CD14-positive monocyte (primary cell): ENCODE data around the gene ADAMTSL1. TPM values are rescaled to one million over a fixed set of nuclear protein-coding genes. Genes with fewer than 3 reads are reported as not detected.

Source experiments
- DNase-seq, 3 donors: peaks; one replicate each; pipeline ENCODE4 v3.0.0-alpha.2; 2011 to 2022
- H2AFZ ChIP-seq: 2 replicates; pipeline ENCODE4 v1.6.0; 2012; ENCODE audit warnings: mild to moderate bottlenecking, low read depth, low read length, inconsistent platforms; ENCODE audit not compliant: insufficient read depth, poor library complexity, severe bottlenecking
- H3K27ac ChIP-seq, 2 donors: 1 replicate in 1 of 2; 2 replicates in 1 of 2; pipeline ENCODE4 v1.5.1; 2012 to 2013; ENCODE audit warnings: low read length in 2 of 2, control low read depth in 1 of 2, inconsistent platforms in 1 of 2, low read depth in 1 of 2, mild to moderate bottlenecking in 1 of 2
- H3K27me3 ChIP-seq, 2 donors: one replicate each; pipeline versions ENCODE4 v1.6.0 to v1.6.1; 2011 to 2013; ENCODE audit warnings: low read length in 2 of 2; ENCODE audit not compliant: control insufficient read depth in 2 of 2, insufficient read depth in 2 of 2
- H3K36me3 ChIP-seq, 2 donors: replicated peaks in 1 of 2; 1 replicate in 1 of 2; 2 replicates in 1 of 2; pipeline versions ENCODE4 v1.5.1 to v1.6.1; 2012 to 2013; ENCODE audit warnings: low read length in 2 of 2, control low read depth in 1 of 2, inconsistent platforms in 1 of 2, mild to moderate bottlenecking in 1 of 2; ENCODE audit not compliant: insufficient read depth in 2 of 2, control insufficient read depth in 1 of 2
- H3K4me1 ChIP-seq, 2 donors: 1 replicate in 1 of 2; 2 replicates in 1 of 2; pipeline versions ENCODE4 v1.5.1 to v1.6.1; 2012 to 2013; ENCODE audit warnings: low read length in 2 of 2, control low read depth in 1 of 2, inconsistent platforms in 1 of 2, mild to moderate bottlenecking in 1 of 2, moderate library complexity in 1 of 2; ENCODE audit not compliant: insufficient read depth in 2 of 2, control insufficient read depth in 1 of 2
- H3K4me2 ChIP-seq: replicated peaks from 2 replicates; pipeline ENCODE3; 2012; ENCODE audit warnings: low read length, moderate library complexity, mild to moderate bottlenecking; ENCODE audit not compliant: poor library complexity, severe bottlenecking; ENCODE audit errors: extremely low read depth
- H3K4me3 ChIP-seq, 3 experiments: fragments of 200-600 bp in 1 of 3; sonication (generic) in 1 of 3; replicated peaks in 1 of 3; 1 replicate in 2 of 3; 2 replicates in 1 of 3; pipeline ENCODE4 v1.5.1; 2011 to 2013; ENCODE audit warnings: low read length in 3 of 3, mild to moderate bottlenecking in 3 of 3, control low read depth in 2 of 3, low read depth in 2 of 3, inconsistent platforms in 1 of 3, moderate library complexity in 1 of 3
- H3K79me2 ChIP-seq: 2 replicates; pipeline ENCODE4 v1.6.0; 2012; ENCODE audit warnings: mild to moderate bottlenecking, control low read depth, inconsistent platforms, low read length, moderate library complexity; ENCODE audit not compliant: insufficient read depth
- H3K9ac ChIP-seq: 2 replicates; pipeline ENCODE4 v1.6.0; 2017; ENCODE audit warnings: low read length, mild to moderate bottlenecking; ENCODE audit not compliant: insufficient read depth, poor library complexity, severe bottlenecking
- H3K9me3 ChIP-seq, 2 donors: replicated peaks in 1 of 2; 1 replicate in 1 of 2; 2 replicates in 1 of 2; pipeline versions ENCODE4 v1.5.1 to v1.6.1; 2012 to 2013; ENCODE audit warnings: low read length in 2 of 2, control low read depth in 1 of 2; ENCODE audit not compliant: control insufficient read depth in 1 of 2, insufficient read depth in 1 of 2
- H4K20me1 ChIP-seq: 2 replicates; pipeline ENCODE4 v1.6.0; 2012; ENCODE audit warnings: mild to moderate bottlenecking, low read length, control low read depth, moderate library complexity; ENCODE audit not compliant: insufficient read depth
- H3K27ac Mint-ChIP-seq, 7 donors: one replicate each; pipeline ENCODE4 v1.8.0; 2020; ENCODE audit warnings: mild to moderate bottlenecking in 7 of 7, mixed read lengths in 7 of 7, moderate library complexity in 6 of 7, inconsistent platforms in 2 of 7
- H3K27me3 Mint-ChIP-seq, 3 donors: one replicate each; pipeline ENCODE4 v1.8.0; 2021 to 2022; ENCODE audit warnings: low read depth in 3 of 3, mild to moderate bottlenecking in 3 of 3, mixed read lengths in 3 of 3, moderate library complexity in 3 of 3, inconsistent platforms in 1 of 3
- H3K36me3 Mint-ChIP-seq, 2 donors: one replicate each; pipeline ENCODE4 v1.8.0; 2020; ENCODE audit warnings: mixed read lengths in 2 of 2, inconsistent platforms in 1 of 2, mild to moderate bottlenecking in 1 of 2
- H3K4me1 Mint-ChIP-seq: one replicate; pipeline ENCODE4 v1.8.0; 2020; ENCODE audit warnings: mild to moderate bottlenecking, mixed read lengths
- H3K4me3 Mint-ChIP-seq, 2 donors: one replicate each; pipeline ENCODE4 v1.8.0; 2020; ENCODE audit warnings: mild to moderate bottlenecking in 2 of 2, mixed read lengths in 2 of 2, moderate library complexity in 1 of 2
- H3K9me3 Mint-ChIP-seq, 7 donors: one replicate each; pipeline ENCODE4 v1.8.0; 2020 to 2022; ENCODE audit warnings: mixed read lengths in 7 of 7, mild to moderate bottlenecking in 6 of 7, moderate library complexity in 6 of 7, inconsistent platforms in 2 of 7
- WGBS: methylation state at CpG from one replicate; pipeline ENCODE4 v1.1.5; 2013; ENCODE audit warnings: missing lambda C conversion rate; ENCODE audit not compliant: insufficient coverage; 5-methylcytosine and 5-hydroxymethylcytosine counted together
- intact Hi-C, 2 donors: fragments of 100-400 bp; cut with micrococcal nuclease; formaldehyde crosslinking; loops; one replicate each; pipeline versions ENCODE4 v1.15.0 to v1.15.1; 2023
- polyA plus RNA-seq, 3 donors: library from polyadenylated mRNA; depleted of rRNA in 1 of 3; unstranded in 2 of 3; stranded (reverse) in 1 of 3; fragments of 300-500 nt in 2 of 3; fragments of >200 nt in 1 of 3; fragmentation: Illumina TruSeq in 2 of 3; gene quantifications; 1 replicate in 2 of 3; 2 replicates in 1 of 3; pipeline ENCODE4 v1.2.3, GENCODE V29; 2012 to 2021
- TF ChIP-seq, protein P1 (sequence below): fragments of 200-600 bp; IDR thresholded peaks from one replicate; pipeline ENCODE4 v1.8.0; 2022; ENCODE audit warnings: antibody characterized with exemption, mild to moderate bottlenecking

ADAMTSL1 gene
- polyA plus RNA-seq, 3 donors, result not detected

DNA sequence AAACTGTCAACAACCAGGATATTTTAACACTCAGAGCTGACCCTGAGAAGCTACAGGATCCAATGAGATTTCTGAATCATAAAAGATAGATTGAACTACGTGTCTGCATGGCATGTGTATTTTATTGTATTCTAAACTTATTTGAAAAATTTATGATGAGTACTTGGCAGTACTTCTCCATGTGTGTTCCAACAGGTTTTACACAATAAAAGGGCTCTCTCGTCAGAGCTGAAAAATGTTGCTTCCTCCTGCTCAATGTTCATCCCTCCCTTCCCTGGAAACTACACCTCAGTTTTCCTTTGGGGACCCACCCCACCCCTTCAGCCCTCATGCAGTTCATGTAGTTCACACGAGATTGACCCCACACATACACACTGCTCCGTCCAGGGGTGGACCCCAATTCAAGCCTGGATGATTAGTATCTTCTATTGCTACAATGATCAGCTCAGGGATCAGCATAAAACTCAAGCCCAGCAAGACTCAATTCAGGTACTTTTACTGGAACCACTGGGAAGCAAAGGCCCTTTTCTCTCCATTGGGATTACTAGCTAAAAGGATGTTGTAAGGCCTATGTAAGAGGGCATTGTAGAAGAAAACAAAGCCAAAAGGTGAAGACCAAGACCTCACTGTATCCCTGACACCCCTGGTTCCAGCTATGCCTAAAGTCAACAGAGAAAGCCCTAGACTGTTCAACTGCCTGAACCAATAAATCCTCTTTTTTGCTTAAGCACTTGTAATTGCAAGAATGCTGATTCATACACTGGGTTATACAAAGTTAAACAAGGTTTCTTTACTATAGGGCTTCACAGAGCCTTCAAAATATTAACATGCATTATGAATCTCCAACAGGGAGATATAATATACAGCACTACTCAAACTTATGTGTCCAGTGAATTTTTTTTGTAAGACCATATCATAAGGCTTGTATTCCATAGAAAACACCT lies 446.5 kb downstream of the ADAMTSL1 start:
- 100% methylated on average over 1 of the region's 4 CpGs for WGBS
- Histone ChIP-seq H3K27me3 (no peaks in the 10 kb centered on the region), H3K36me3 (no peaks in the 10 kb centered on the region), H3K79me2 (no peaks in the 10 kb centered on the region), H3K4me3 (no peak overlapping the region), H3K4me2 (no peak overlapping the region), H4K20me1 (no peaks in the 10 kb centered on the region), H3K4me1 (no peaks in the 10 kb centered on the region), H3K9me3 (no peaks in the 10 kb centered on the region), H2AFZ (no peak overlapping the region), H3K27ac (no peak overlapping the region), H3K9ac (no peak overlapping the region)
- H3K4me1 Mint-ChIP-seq, result no peaks in the 10 kb centered on the region
- no peak overlapping the region for H3K4me3 Mint-ChIP-seq
- H3K27me3 Mint-ChIP-seq, result peaks cover 0 to 4% (median 0%) of the 10 kb centered on the region in 3 donors
- no peak for DNase-seq
- TF ChIP-seq, protein P1, sequence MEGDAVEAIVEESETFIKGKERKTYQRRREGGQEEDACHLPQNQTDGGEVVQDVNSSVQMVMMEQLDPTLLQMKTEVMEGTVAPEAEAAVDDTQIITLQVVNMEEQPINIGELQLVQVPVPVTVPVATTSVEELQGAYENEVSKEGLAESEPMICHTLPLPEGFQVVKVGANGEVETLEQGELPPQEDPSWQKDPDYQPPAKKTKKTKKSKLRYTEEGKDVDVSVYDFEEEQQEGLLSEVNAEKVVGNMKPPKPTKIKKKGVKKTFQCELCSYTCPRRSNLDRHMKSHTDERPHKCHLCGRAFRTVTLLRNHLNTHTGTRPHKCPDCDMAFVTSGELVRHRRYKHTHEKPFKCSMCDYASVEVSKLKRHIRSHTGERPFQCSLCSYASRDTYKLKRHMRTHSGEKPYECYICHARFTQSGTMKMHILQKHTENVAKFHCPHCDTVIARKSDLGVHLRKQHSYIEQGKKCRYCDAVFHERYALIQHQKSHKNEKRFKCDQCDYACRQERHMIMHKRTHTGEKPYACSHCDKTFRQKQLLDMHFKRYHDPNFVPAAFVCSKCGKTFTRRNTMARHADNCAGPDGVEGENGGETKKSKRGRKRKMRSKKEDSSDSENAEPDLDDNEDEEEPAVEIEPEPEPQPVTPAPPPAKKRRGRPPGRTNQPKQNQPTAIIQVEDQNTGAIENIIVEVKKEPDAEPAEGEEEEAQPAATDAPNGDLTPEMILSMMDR, result no peak
- intact Hi-C loops, result no loop called here
- H3K9me3 Mint-ChIP-seq, result peaks cover 0 to 1% (median 0%) of the 10 kb centered on the region in 7 donors
- no peaks in the 10 kb centered on the region for H3K36me3 Mint-ChIP-seq
- H3K27ac Mint-ChIP-seq, result peak overlapping the region in 1 of 7 donors; percentile 56

DNA sequence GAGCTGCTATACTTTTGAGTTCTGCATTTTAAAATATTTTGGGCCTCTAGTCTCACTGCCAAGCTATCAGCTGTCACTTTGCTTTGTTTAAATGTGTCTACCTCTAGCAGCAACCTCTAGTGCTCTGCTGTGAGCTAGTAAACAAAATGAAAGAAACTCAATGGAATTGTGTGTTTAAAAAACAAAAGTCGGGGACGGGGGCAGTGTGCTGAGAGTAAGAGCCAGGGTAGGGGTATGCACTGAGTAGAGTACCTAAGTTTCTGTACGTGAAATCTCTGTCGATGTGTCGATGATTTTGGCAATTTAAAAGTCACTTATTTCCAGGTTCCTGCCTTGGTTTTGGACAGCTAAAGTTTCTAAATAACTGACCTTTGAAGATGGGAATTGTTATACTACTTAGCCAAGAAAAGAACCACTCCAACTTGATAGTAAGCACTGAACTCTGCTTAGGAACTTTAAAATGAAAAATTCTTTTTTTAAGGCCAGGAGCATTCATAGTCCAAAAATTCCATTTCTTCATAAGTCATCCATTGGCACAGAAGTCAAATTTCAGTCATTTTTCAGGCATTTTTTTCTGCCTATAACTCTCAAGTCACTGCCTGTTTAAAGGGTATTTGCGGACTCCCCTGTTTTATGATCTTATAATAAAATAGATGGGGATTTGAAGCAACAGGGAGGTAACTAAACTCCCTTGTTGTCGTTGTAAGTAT lies 447.6 kb downstream of the ADAMTSL1 start:
- H3K27me3 ChIP-seq, result no peaks in the 10 kb centered on the region
- DNase-seq, result no peak
- no peaks in the 10 kb centered on the region for H3K36me3 Mint-ChIP-seq
- WGBS, result 95% methylated on average over 4 of the region's 7 CpGs
- H3K27ac Mint-ChIP-seq, result peak overlapping the region in 1 of 7 donors; percentile 59
- H4K20me1 ChIP-seq, result no peaks in the 10 kb centered on the region
- H3K4me3 Mint-ChIP-seq, result no peak overlapping the region
- no peak overlapping the region for H3K27ac ChIP-seq
- TF ChIP-seq, protein P1, result no peak
- no peak overlapping the region for H3K4me2 ChIP-seq
- intact Hi-C loops, result no loop called here
- no peak overlapping the region for H3K4me3 ChIP-seq
- peaks cover 0 to 1% (median 0%) of the 10 kb centered on the region in 7 donors for H3K9me3 Mint-ChIP-seq
- H2AFZ ChIP-seq, result no peak overlapping the region
- no peaks in the 10 kb centered on the region for H3K79me2 ChIP-seq
- H3K36me3 ChIP-seq, result no peaks in the 10 kb centered on the region
- no peaks in the 10 kb centered on the region for H3K9me3 ChIP-seq
- no peaks in the 10 kb centered on the region for H3K4me1 Mint-ChIP-seq
- H3K4me1 ChIP-seq, result no peaks in the 10 kb centered on the region
- H3K27me3 Mint-ChIP-seq, result peaks cover 0 to 4% (median 0%) of the 10 kb centered on the region in 3 donors
- no peak overlapping the region for H3K9ac ChIP-seq
